Lower leg skin (tissue), 4 donors: ENCODE results near the gene PERM1. TPM values are rescaled to one million over a fixed set of nuclear protein-coding genes. Genes with fewer than 3 reads are reported as not detected.

Experiments used
- DNase-seq, 2 donors: peaks; one replicate each; pipeline ENCODE4 v3.0.0-alpha.2; 2019; ENCODE audit warnings: low spot score in 2 of 2
- H3K4me3 ChIP-seq: fragments of 200-600 bp; sonication (generic); 2 replicates; pipeline ENCODE4 v1.5.1; 2017; ENCODE audit warnings: mild to moderate bottlenecking, low read depth; ENCODE audit not compliant: poor library complexity, severe bottlenecking
- POLR2A ChIP-seq, 2 donors: fragments of 450-650 bp; IDR thresholded peaks; one replicate each; pipeline ENCODE4 v1.6.1; 2016 to 2017; ENCODE audit warnings: antibody characterized with exemption in 2 of 2, mild to moderate bottlenecking in 1 of 2, moderate library complexity in 1 of 2
- WGBS, 2 donors: methylation state at CpG; one replicate each; pipeline ENCODE4 v1.1.5; 2018; 5-methylcytosine and 5-hydroxymethylcytosine counted together
- intact Hi-C: fragments of 100-400 bp; cut with DNase I; formaldehyde crosslinking; loops from one replicate; pipeline ENCODE4 v1.15.0; 2023; ENCODE audit warnings: low total_unique reads
- total RNA-seq, 4 donors: library from RNA; depleted of rRNA; stranded (reverse); fragments of >200 nt; gene quantifications; one replicate each; pipeline ENCODE4 v1.1.0, GENCODE V29; 2016
- TF ChIP-seq, protein P1 (sequence below), 3 donors: fragments of 450-650 bp; IDR thresholded peaks; one replicate each; pipeline ENCODE4 v1.5.1; 2016; ENCODE audit warnings: antibody characterized with exemption in 3 of 3, mild to moderate bottlenecking in 3 of 3, moderate library complexity in 2 of 3

The PERM1 gene
- total RNA-seq, 4 donors from 2014 or later = 0.17 to 0.46 (median 0.29) TPM; not detected in 1

DNA sequence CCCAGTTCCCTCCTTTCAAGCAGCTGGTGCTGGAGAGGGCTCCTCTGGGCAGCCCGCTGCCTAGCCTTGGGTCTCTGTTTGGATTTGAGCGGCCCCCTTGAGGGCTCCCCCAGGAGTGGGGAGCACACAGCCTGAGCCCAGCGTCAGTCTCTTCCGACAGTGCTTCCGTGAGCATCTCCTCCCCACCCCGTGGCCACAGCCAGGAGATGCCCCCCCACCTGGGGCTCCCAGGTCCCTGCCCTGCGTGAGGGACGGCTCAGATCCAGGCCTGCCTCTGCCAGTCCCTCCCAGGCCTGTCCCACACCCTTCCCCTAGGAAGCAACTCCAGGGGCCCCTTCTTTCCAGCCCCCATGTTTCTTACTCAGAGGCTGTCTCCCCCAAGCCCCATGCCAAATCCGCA lies 54.7 kb downstream of the PERM1 start:
- no peak for TF ChIP-seq POLR2A (IDR thresholded peaks at IDR 0.05)
- TF ChIP-seq, protein P1, sequence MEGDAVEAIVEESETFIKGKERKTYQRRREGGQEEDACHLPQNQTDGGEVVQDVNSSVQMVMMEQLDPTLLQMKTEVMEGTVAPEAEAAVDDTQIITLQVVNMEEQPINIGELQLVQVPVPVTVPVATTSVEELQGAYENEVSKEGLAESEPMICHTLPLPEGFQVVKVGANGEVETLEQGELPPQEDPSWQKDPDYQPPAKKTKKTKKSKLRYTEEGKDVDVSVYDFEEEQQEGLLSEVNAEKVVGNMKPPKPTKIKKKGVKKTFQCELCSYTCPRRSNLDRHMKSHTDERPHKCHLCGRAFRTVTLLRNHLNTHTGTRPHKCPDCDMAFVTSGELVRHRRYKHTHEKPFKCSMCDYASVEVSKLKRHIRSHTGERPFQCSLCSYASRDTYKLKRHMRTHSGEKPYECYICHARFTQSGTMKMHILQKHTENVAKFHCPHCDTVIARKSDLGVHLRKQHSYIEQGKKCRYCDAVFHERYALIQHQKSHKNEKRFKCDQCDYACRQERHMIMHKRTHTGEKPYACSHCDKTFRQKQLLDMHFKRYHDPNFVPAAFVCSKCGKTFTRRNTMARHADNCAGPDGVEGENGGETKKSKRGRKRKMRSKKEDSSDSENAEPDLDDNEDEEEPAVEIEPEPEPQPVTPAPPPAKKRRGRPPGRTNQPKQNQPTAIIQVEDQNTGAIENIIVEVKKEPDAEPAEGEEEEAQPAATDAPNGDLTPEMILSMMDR (IDR thresholded peaks at IDR 0.05) = no peak

DNA sequence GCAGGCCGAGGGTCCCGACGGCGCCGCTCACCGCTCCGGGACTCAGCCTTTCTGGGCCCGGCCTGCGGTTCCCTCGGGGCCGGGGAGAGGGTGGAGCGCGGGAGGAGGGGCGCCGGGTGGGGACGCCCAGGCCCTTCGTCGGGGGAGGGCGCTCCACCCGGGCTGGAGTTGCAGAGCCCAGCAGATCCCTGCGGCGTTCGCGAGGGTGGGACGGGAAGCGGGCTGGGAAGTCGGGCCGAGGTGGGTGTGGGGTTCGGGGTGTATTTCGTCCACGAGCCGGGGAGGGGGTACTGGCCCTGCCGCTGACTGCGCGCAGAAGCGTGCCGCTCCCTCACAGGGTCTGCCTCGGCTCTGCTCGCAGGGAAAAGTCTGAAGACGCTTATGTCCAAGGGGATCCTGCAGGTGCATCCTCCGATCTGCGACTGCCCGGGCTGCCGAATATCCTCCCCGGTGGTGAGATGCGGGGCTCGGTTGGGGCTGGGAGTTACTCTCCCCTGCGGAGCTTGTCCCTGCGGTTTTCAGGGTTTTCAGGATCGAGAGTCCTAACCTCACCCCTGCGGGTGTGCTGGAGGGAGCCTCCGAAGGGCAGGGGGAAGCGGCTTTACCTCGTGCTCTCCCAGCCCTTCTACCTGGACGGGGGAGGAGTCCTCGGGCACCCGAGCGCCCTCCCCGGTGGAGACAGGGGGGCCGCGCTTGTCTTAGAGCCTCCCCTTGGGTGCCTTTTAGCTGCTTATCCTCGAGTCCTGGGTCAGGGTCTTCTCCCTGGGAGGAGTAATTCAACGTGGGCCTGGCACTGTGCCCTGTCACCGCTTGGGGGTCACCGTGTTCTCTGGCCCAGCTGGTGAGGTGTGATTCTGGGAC lies 56.1 kb downstream of the PERM1 start:
- no peak overlapping the region for H3K4me3 ChIP-seq
- TF ChIP-seq, protein P1 (IDR thresholded peaks at IDR 0.05) = no peak
- no peak for TF ChIP-seq POLR2A (IDR thresholded peaks at IDR 0.05)
- intact Hi-C loops = no loop called here
- 5 to 6% methylated on average over 46 to 48 of the region's 65 CpGs for WGBS, 2 donors
- no peak for DNase-seq

More for the DNA sequence above, 54.7 kb downstream of the PERM1 start:
- DNase-seq = no peak
- H3K4me3 ChIP-seq = no peak overlapping the region
- intact Hi-C loops = no loop called here
- 25 to 35% methylated on average over 7 to 8 of the region's 9 CpGs for WGBS, 2 donors

Other genes with a start within 250 kb of the PERM1 start
- 1 to 10 TPM in 2 of 4 donors, under 1 TPM in 1, not detected in 1; 0.44 to 1.9 (median 1.7) TPM for gene SAMD11, start 58.2 kb downstream of the PERM1 start, total RNA-seq
- 10 to 100 TPM; 44.7 to 67.8 (median 59.6) TPM for gene NOC2L, start 22.8 kb downstream of the PERM1 start, total RNA-seq
- gene KLHL17, start 21.5 kb downstream of the PERM1 start, total RNA-seq = 10 to 100 TPM in 3 of 4 donors, 1 to 10 TPM in 1; 9.7 to 30.9 (median 16.3) TPM
- 100 to 1,000 TPM in 1 of 4 donors, 10 to 100 TPM in 3; 38.7 to 109 (median 45.3) TPM for gene PLEKHN1, start 15.6 kb downstream of the PERM1 start, total RNA-seq
- 10 to 100 TPM; 30.4 to 70.4 (median 40.9) TPM for gene HES4, start 18.0 kb upstream of the PERM1 start, total RNA-seq
- gene ISG15, start 31.4 kb upstream of the PERM1 start, total RNA-seq = 10 to 100 TPM in 1 of 4 donors, 1 to 10 TPM in 3; 3.6 to 12.9 (median 6.0) TPM
- gene AGRN, start 38.0 kb upstream of the PERM1 start, total RNA-seq = 10 to 100 TPM; 36.9 to 55.8 (median 54.6) TPM
- gene RNF223, start 92.2 kb upstream of the PERM1 start, total RNA-seq = 10 to 100 TPM in 2 of 4 donors, 1 to 10 TPM in 2; 9.4 to 19.5 (median 10.5) TPM
- 10 to 100 TPM; 16.1 to 36.0 (median 21.5) TPM for gene C1orf159, start 134.0 kb upstream of the PERM1 start, total RNA-seq
- gene TTLL10, start 191.8 kb upstream of the PERM1 start, total RNA-seq = not detected
- gene TNFRSF18, start 224.5 kb upstream of the PERM1 start, total RNA-seq = 10 to 100 TPM; 19.8 to 36.8 (median 25.8) TPM
- gene TNFRSF4, start 232.1 kb upstream of the PERM1 start, total RNA-seq = 1 to 10 TPM in 1 of 4 donors, under 1 TPM in 1, not detected in 2; 0.69 to 1.4 TPM
- 100 to 1,000 TPM in 2 of 4 donors, 10 to 100 TPM in 2; 81.7 to 121 (median 104) TPM for gene SDF4, start 249.9 kb upstream of the PERM1 start, total RNA-seq